Stimulated activated CD4-positive, alpha-beta T cell treated with anti-CD3 and anti-CD28 coated beads, Interleukin-4, amount 100 ng/mL, for 4 hours (primary cell): ENCODE data around the gene MYL6.
A peak's percentile ranks its signal among the peaks of the same experiment; 100 is the strongest.

Source experiments
- DNase-seq, 2 experiments: peaks; one replicate each; pipeline ENCODE4 v3.0.0-alpha.2; 2020

MYL6 gene

DNA sequence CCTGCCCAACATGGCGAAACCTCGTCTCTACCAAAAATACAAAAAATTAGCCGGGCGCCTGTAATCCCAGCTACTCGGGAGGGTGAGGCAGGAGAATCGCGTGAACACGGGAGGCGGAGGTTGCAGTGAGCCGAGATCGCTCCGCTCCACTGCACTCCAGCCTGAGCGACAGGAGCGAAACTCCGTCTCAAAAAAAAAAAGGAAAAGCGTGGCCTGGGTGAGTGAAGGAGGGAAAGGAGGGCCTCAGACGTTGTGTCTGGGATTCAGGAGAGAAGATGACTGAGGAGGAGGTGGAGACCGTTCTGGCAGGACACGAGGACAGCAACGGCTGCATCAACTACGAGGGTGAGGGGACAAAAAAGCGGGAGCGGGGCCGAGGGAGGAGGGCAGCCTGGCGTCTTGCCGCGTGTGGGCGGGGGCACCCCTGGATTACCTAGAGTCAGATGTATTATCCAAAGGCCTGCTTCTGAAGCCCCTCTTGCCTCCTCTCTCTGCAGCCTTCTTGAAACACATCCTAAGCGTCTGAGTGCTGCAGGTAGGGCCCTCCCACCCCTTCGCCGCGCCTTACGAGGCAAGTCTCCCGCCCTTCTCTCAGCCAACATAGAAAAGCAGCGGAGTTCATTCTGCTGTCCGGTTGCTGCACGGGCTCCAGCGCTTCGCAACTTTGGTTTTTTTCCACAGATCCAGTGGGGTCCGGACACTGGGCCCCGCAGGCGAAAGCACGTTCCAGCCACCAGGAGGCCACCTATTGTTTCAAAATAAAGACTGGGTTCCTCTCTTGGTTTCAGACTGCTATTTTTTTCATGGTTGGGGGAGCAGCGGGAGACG lies 744 bp upstream of the MYL6 start:
- DNase-seq: peak; percentile 46

GRCh38 chr12:56158926-56159461 lies 835 bp downstream of the MYL6 start:
- no peak for DNase-seq

- DNase-seq: no peak
Observed at GRCh38 chr12:56159482-56160192, 1.5 kb downstream of the MYL6 start.

GRCh38 chr12:56160193-56160763 lies 2.1 kb downstream of the MYL6 start:
- peak; percentile 50 to 59 for DNase-seq

DNA sequence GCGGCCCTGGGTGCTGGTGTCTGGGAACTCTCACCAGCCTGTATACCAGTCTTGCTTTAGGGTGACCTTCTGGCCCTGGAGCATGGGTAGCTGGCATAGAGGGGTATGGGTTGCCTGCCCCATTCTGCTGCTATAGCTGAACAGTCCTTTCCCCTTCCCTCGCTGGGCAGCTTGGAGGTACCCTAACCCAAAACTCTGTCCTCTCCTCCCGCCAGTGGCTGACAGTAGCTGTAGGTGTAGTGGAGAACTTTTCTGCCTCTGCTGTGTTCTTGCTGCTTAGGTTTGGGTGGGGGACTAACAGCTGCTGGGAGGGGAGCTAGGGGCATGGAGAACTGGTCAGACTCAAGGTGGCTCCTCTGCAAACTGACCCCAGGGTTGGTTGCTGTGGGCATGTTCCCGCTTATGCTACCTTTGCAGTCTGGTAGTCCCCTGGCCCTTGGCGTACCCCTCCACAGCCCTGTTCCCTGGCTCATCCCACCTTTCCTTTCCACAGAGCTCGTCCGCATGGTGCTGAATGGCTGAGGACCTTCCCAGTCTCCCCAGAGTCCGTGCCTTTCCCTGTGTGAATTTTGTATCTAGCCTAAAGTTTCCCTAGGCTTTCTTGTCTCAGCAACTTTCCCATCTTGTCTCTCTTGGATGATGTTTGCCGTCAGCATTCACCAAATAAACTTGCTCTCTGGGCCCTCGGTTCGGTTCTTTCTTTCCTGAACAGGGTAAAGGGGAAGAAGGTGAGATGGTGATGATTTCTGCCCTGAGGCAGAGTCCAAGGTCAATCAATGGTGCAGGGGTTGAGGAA lies 2.9 kb downstream of the MYL6 start:
- no peak for DNase-seq

DNA sequence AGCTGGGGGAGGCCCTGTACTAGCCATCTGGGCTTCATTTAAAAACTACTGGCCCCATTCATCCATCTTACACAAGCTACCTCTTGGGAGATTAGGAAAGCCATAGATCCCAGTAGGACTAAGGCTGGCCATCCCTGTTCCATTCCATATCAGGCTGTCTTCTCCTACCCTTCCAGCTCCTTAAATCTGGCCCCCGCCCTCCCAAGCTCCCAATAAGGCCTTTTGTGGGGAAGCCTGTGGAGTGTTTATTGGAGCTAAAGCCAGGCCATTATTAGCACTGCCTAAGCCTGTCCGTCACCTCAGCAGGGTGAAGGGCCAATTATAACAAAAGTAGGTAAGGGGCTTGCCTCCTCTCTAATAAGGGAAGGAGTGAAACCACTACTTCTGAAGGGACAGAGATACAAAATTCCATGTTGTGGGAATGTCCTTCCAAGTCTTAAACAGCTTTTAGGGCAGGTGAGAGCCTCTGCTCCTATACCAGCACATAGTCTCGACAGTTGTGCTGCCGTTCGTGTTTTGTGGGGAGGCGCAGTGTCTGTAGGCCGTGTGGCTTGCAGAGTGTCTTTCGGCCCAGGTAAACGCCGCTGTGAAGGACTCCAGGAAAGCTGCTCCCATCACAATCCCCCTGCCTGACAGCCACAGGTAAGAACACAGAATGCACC lies 3.7 kb downstream of the MYL6 start:
- no peak for DNase-seq

GRCh38 chr12:56162468-56163290 lies 4.5 kb downstream of the MYL6 start:
- no peak for DNase-seq

DNA sequence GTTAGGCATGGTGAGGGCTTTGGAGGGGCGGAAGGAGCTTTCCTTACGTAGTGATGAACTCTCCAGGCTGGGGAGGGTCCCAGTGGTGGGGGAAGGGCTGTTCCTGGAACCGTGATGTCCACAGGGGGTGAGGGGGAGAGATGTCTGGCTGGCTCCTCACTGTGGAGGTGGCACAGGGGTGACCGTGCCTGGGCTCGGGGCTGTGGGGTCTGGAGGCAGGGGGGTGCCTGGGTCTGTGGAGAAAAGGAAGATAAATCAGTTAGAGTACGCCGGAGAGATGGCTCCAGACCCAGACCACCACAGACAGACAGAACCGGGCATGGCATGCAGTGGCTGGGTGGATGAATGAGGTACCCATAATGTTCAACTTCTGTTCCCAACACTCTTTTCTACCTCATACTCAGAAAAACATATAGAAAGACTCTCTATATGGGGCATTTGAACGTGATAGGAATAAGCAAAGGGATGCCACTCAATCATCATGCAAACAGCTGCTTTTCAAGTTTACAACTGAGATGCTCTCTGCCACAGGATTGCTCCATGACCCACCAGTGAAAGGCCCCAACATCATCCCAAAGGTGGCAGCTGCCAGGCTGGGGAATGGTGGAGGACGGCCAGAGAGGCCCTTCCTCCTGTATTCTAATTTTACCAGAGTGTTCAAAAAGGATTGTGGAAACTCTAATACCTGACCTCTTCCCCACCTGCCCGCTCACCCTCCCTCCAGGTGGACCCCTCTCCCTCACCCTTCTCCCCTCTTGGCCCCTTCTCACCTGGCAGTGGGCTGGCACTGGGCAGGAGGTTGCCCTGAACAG lies 5.6 kb downstream of the MYL6 start:
- no peak for DNase-seq

GRCh38 chr12:56164345-56164729 lies 6.2 kb downstream of the MYL6 start:
- DNase-seq: no peak

DNA sequence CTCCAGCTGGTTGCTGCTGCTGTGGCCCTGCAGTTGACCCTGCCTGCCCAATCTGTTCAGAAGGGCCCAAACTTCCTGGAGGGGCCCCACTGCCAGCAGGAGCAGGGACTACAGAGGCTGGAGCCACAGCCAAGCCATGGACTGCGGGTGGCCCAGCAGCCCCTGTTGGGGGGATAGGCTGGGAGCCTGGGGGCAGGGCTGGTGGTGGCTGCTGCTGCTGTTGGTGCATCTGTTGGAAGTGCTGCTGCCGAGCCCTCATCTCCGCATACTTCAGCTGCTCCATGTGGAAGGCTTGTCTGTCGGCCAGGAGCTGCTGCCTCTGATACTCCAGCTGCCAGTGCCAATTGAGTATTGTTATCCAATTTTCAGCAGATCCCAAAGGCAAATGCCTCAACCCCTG lies 7.2 kb downstream of the MYL6 start:
- no peak for DNase-seq

- DNase-seq: no peak
Observed at GRCh38 chr12:56169229-56169759, 11.1 kb downstream of the MYL6 start.

GRCh38 chr12:56172839-56173238 lies 14.7 kb downstream of the MYL6 start:
- DNase-seq: no peak

- DNase-seq: no peak
Observed at GRCh38 chr12:56178347-56178746, 20.2 kb downstream of the MYL6 start.

- no peak for DNase-seq
Observed at GRCh38 chr12:56186957-56187356, 28.8 kb downstream of the MYL6 start.

- DNase-seq: no peak
Observed at GRCh38 chr12:56188131-56188777, 30.1 kb downstream of the MYL6 start.

GRCh38 chr12:56188778-56189098 lies 30.6 kb downstream of the MYL6 start:
- peak in 1 of 2 experiments; percentile 1 for DNase-seq

GRCh38 chr12:56189099-56189917 lies 31.1 kb downstream of the MYL6 start, which contains the start of gene SMARCC2:
Gene SMARCC2, minus strand, starts transcription at chr12:56189483. Its CDS starts 22 bp downstream, at chr12:56189461.
- peak; percentile 78 to 83 for DNase-seq

GRCh38 chr12:56189918-56190694 lies 31.9 kb downstream of the MYL6 start:
- peak; percentile 77 to 89 for DNase-seq
